PC-3 (cell line): ENCODE data around the gene SHPK. TPM values are rescaled to one million over a fixed set of nuclear protein-coding genes. Genes with fewer than 3 reads are reported as not detected.

ENCODE experiments used
- ATAC-seq: fragments of 200-7000 bp; cut with Tn5 transposase; 2 replicates; pipeline ENCODE4 v1.9.1; 2020; ENCODE audit warnings: mild to moderate bottlenecking, moderate library complexity
- BruUV-seq: library from RNA; stranded (reverse); fragments of 400-500 nt; replicated peaks from 2 replicates; lab custom pipeline; 2021; lab: Mats Ljungman, UMichigan
- CTCF ChIA-PET: fragments of 300-600 bp; sonication (Branson Sonifier 250); formaldehyde crosslinking; loops from one replicate; lab custom pipeline; 2022; ENCODE audit warnings: antibody characterized with exemption; lab: Charles Lee
- POLR2A ChIA-PET: fragments of 300-600 bp; sonication (Branson Sonifier 250); formaldehyde crosslinking; loops from one replicate; lab custom pipeline; 2022; ENCODE audit warnings: antibody characterized with exemption; ENCODE audit not compliant: unreplicated experiment; lab: Charles Lee
- DNase-seq: peaks from one replicate; pipeline ENCODE4 v3.0.0-alpha.2; 2015
- H2AFZ ChIP-seq: fragments of 300-600 bp; sonication (generic); 2 replicates; pipeline ENCODE4 v1.6.0; 2016; ENCODE audit warnings: antibody characterized with exemption, low read length
- H3F3A ChIP-seq: fragments of 300-600 bp; sonication (generic); one replicate; pipeline ENCODE4 v1.6.0; 2017; ENCODE audit warnings: antibody characterized with exemption, low read length, control low read depth, mild to moderate bottlenecking; ENCODE audit not compliant: unreplicated experiment
- H3K27ac ChIP-seq: fragments of 300-600 bp; sonication (generic); 2 replicates; pipeline ENCODE4 v1.5.1; 2016; ENCODE audit warnings: mild to moderate bottlenecking, low read length
- H3K27me3 ChIP-seq: fragments of 300-600 bp; sonication (generic); 2 replicates; pipeline ENCODE4 v1.6.1; 2016; ENCODE audit warnings: low read length, mixed read lengths
- H3K36me3 ChIP-seq: fragments of 300-600 bp; sonication (generic); 2 replicates; pipeline ENCODE4 v1.6.1; 2016; ENCODE audit warnings: low read depth, mixed run types, low read length, mixed read lengths
- H3K4me1 ChIP-seq: fragments of 300-600 bp; sonication (generic); 2 replicates; pipeline ENCODE4 v1.5.1; 2016; ENCODE audit warnings: low read length; ENCODE audit not compliant: insufficient read depth
- H3K4me2 ChIP-seq: fragments of 300-600 bp; sonication (generic); 2 replicates; pipeline ENCODE4 v1.6.0; 2016; ENCODE audit warnings: low read length
- H3K4me3 ChIP-seq: fragments of 300-600 bp; sonication (generic); 2 replicates; pipeline ENCODE4 v1.5.1; 2016; ENCODE audit warnings: mild to moderate bottlenecking, low read length, mixed read lengths
- H3K79me2 ChIP-seq: fragments of 300-600 bp; sonication (generic); 2 replicates; pipeline ENCODE4 v1.6.1; 2017; ENCODE audit warnings: low read length, mixed read lengths
- H3K9ac ChIP-seq: fragments of 300-600 bp; sonication (generic); 2 replicates; pipeline ENCODE4 v1.6.0; 2016; ENCODE audit warnings: mild to moderate bottlenecking, low read length
- H3K9me2 ChIP-seq: fragments of 300-600 bp; sonication (generic); replicated peaks from 2 replicates; pipeline ENCODE4 v1.6.1; 2016; ENCODE audit warnings: mixed run types, low read length, mixed read lengths
- H3K9me3 ChIP-seq: fragments of 300-600 bp; sonication (generic); 2 replicates; pipeline ENCODE4 v1.6.1; 2016; ENCODE audit warnings: low read length, mixed read lengths
- H4K20me1 ChIP-seq: fragments of 300-600 bp; sonication (generic); 2 replicates; pipeline ENCODE4 v1.6.1; 2016; ENCODE audit warnings: low read length, mixed read lengths
- CTCF ChIP-seq: fragments of 300-600 bp; sonication (generic); conservative IDR thresholded peaks from 2 replicates; pipeline ENCODE4 v1.5.1; 2017; ENCODE audit warnings: antibody characterized with exemption, low read depth, mild to moderate bottlenecking, low read length
- EZH2 ChIP-seq: fragments of 300-600 bp; sonication (generic); IDR thresholded peaks from one replicate; pipeline ENCODE4 v1.6.1; 2017; ENCODE audit warnings: antibody characterized with exemption, mild to moderate bottlenecking, low read length; ENCODE audit not compliant: unreplicated experiment
- EZH2phosphoT487 ChIP-seq: fragments of 300-600 bp; sonication (generic); IDR thresholded peaks from 2 replicates; pipeline ENCODE4 v1.6.1; 2018; ENCODE audit warnings: mild to moderate bottlenecking, antibody characterized with exemption, low read length, borderline replicate concordance
- intact Hi-C: fragments of 100-400 bp; cut with micrococcal nuclease; formaldehyde crosslinking; loops from 2 replicates; pipeline ENCODE4 v1.9.0; 2023
- total RNA-seq: library from RNA; depleted of rRNA; stranded (reverse); fragments of >200 nt; gene quantifications from 2 replicates; pipeline ENCODE4 v1.2.3, GENCODE V29; 2014

Gene SHPK
- total RNA-seq, 1 experiment from 2014 or later: 22.4 TPM

GRCh38 chr17:3613124-3613523 is 22.9 kb downstream of the SHPK start:
- Histone ChIP-seq H3K9me3 (no peaks in the 10 kb centered on the region), H3F3A (no peaks in the 10 kb centered on the region), H4K20me1 (no peaks in the 10 kb centered on the region), H3K27me3 (no peaks in the 10 kb centered on the region), H2AFZ (no peak overlapping the region), H3K4me1 (no peaks in the 10 kb centered on the region), H3K9ac (no peak overlapping the region), H3K27ac (peak overlapping the region; percentile 56), H3K9me2 (no peaks in the 10 kb centered on the region), H3K36me3 (peaks cover 24% of the 10 kb centered on the region), H3K4me2 (no peak overlapping the region), H3K79me2 (no peaks in the 10 kb centered on the region), H3K4me3 (no peak overlapping the region)
- TF ChIP-seq EZH2 (no peak), CTCF (no peak), EZH2phosphoT487 (no peak)
- DNase-seq (peak; percentile 53), ATAC-seq (peak; percentile 55)
- ChIA-PET CTCF (no interaction called here), POLR2A (no interaction called here)
- BruUV-seq: no TSS peak
- intact Hi-C loops: no loop called here

- TF ChIP-seq EZH2: no peak
- POLR2A ChIA-PET: no interaction called here
- H3K9me2 ChIP-seq: no peaks in the 10 kb centered on the region
- CTCF ChIA-PET: no interaction called here
- H3K27me3 ChIP-seq: no peaks in the 10 kb centered on the region
- H3K4me2 ChIP-seq: no peak overlapping the region
- no TSS peak for BruUV-seq
- no peaks in the 10 kb centered on the region for H4K20me1 ChIP-seq
- no peak overlapping the region for H3K4me3 ChIP-seq
- H3K27ac ChIP-seq: no peak overlapping the region
- DNase-seq: no peak
- H3K79me2 ChIP-seq: no peaks in the 10 kb centered on the region
- no peaks in the 10 kb centered on the region for H3K9me3 ChIP-seq
- no peak for ATAC-seq
- no peak overlapping the region for H3K9ac ChIP-seq
- H3K4me1 ChIP-seq: no peaks in the 10 kb centered on the region
- peaks cover 11% of the 10 kb centered on the region for H3K36me3 ChIP-seq
- intact Hi-C loops: no loop called here
- H3F3A ChIP-seq: no peaks in the 10 kb centered on the region
- no peak overlapping the region for H2AFZ ChIP-seq
Measured at GRCh38 chr17:3610523-3610922, 25.5 kb downstream of the SHPK start.

- Histone ChIP-seq H3K79me2 (no peaks in the 10 kb centered on the region), H3K4me1 (no peaks in the 10 kb centered on the region), H3K27me3 (no peaks in the 10 kb centered on the region), H3K4me3 (no peak overlapping the region), H4K20me1 (no peaks in the 10 kb centered on the region), H3F3A (no peaks in the 10 kb centered on the region), H2AFZ (no peak overlapping the region), H3K9me2 (no peaks in the 10 kb centered on the region), H3K9me3 (no peaks in the 10 kb centered on the region), H3K9ac (no peak overlapping the region), H3K36me3 (peaks cover 3% of the 10 kb centered on the region), H3K27ac (no peak overlapping the region), H3K4me2 (no peak overlapping the region)
- DNase-seq (no peak), ATAC-seq (no peak)
- intact Hi-C loops: no loop called here
- POLR2A ChIA-PET: no interaction called here
- CTCF ChIA-PET: no interaction called here
- no TSS peak for BruUV-seq
- no peak for TF ChIP-seq EZH2
- TF ChIP-seq CTCF: no peak
- no peak for TF ChIP-seq EZH2phosphoT487
Measured at GRCh38 chr17:3609689-3610088, 26.4 kb downstream of the SHPK start.
